Endothelial cell of hepatic sinusoid (primary cell): ENCODE data around the gene ZNF658.
"Not testable (repeated sequence)": the region's sequence is repeated elsewhere in the genome, so short reads cannot be mapped to it uniquely, and the experiment has no call there.

Source experiments
- in situ Hi-C: cut with HindIII; loops from 2 replicates; pipeline ENCODE4 v1.10.0; 2017; ENCODE audit warnings: low sequenced_read_pairs

The ZNF658 gene

DNA sequence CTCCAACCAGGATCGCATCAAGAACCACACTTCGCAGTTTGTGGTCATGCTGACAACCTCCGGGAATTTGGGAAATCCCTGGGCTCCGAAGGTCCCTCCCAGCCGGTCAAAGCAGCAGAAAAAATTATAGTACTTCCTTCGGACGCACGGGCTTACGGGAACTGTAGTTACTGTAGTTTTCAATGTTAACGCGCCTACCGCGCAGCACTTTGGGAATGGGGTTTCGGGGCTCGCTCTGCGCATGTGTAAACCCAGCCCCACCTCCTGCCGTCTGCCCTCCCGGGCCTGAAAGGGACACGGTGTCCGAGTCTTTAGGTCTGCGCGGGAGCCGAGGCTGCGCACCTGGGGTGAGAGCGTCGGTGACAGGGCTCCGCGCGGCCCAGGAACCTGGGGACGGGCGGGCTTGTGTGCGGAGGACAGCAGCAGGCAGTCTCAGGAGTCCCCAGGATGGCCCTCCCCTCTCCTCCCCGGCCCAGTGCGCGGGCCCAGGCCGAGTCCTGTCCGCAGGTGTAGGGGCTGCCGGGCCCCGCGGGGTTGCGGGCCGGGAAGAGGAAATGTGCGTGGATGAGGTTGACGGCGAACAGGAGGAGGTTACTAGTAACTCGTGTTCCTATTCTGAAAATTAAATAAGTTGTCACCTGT is at the start of gene ZNF658:
Gene ZNF658, plus strand, starts transcription at position 236 of the 642 bp plus-strand sequence. CDS start 2,837 bp downstream, outside the sequence.
- in situ Hi-C loops: not testable (repeated sequence)

DNA sequence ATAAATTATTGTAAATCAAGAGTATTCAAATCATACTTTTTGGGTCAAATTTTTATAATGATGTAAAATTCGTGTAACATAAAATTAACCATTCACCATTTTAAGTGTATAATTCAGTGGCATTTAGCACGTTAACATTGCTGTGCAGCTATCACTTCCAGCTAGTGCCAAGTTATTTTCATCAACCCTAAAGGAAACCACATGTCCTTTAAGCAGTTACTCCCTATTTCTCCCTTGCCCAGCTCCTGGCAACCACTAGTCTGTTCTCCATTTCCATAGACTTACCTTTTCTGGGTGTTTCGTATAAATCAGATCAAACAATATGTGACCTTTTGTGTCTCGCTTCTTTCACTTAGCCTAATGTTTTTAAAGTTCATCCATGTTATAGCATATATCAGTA is 38.8 kb upstream of the ZNF658 start:
- in situ Hi-C loops: not testable (repeated sequence)

DNA sequence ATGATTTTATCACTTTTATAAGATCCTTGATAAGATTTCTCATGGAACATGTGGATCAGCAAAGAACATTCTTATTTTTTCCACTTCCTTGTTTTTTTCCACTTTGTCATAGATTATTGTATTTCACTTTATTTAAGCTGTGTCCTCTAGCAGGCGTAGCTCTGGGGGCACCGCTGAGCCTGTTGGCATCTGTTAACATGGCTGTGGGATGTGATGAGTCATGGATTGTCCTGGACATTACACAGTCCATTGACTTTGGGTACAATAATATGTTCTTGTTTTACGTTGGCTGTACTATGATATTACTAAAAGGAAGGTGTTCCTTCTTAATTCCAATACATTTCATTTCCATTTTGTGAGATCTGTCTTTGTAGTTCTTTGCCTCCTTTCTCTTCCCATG is 31.9 kb upstream of the ZNF658 start:
- in situ Hi-C loops: not testable (repeated sequence)

DNA sequence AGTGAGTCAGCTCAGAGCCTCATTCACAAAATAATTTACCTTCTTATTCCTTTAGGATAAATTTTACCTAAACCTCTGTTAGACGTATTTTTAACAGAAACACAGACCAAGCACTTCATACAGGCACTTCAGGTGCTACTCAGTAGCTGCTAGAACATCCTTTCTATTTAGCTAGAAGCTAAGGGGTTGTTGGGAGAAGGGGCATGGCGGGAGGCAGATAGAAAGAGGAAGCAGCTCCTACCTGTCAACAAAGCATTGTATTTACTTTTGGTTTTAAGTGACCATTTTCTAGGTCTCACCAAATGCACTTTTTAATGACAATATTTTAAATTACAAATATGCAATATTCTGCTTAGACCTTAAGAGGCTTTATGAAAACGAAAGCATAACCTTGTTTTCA is 19.9 kb upstream of the ZNF658 start:
- in situ Hi-C loops: not testable (repeated sequence)

DNA sequence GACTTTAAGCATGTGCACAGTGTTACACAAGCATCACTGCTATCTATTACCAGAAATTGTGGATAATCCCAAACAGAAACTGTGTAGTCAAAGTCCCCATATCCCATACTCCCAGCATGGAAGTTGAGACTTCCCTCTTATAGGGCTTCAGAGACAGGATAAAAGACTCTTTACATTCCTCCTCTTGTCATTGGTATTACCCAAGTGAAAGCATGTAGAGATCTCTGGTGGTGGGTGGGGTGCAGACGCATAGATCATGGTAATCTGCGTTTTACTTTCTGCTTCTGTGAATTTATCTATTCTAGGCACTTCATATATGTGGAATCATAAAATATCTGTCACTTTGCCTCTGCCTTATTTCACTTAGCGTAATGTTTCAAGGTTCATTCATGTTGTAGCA is 18.7 kb upstream of the ZNF658 start:
- in situ Hi-C loops: not testable (repeated sequence)

DNA sequence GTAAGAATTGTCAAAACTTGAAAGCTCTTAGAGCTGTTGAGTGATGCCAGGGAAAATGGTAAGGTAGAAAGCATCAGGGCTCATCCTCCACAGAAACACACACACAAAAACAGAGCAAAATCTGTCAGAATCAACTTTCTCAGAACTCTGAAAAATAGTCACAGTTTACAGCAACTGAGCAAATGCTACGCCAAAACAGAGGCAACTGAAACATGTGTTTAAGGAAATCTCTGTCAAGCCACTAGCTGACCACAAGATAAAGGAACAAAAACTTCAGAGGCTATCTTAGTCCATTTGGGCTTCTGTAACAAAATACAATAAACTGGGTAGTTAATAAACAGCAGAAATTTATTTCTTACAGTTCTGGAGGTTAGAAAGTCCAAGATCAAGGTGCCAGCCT is 10.2 kb upstream of the ZNF658 start:
- in situ Hi-C loops: not testable (repeated sequence)

DNA sequence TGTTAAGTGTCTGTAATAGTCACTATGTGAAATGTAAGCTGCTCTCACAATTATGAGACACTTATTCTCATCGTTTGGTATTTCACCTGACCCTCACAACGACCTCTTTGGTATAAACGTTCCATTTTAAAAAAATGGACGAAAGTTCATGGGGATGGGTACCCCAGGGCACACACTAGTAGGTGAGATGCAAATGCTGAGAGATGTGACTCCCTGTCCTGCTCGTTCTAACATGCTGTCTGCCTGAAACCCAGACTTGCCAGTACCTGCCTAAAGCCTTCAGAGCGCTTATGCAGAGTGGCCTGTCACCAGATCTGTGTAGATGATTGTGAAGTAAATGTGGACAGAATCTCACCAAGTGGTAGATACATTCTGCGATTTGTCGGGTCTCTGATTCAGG is 616 bp downstream of the ZNF658 start:
- in situ Hi-C loops: not testable (repeated sequence)

DNA sequence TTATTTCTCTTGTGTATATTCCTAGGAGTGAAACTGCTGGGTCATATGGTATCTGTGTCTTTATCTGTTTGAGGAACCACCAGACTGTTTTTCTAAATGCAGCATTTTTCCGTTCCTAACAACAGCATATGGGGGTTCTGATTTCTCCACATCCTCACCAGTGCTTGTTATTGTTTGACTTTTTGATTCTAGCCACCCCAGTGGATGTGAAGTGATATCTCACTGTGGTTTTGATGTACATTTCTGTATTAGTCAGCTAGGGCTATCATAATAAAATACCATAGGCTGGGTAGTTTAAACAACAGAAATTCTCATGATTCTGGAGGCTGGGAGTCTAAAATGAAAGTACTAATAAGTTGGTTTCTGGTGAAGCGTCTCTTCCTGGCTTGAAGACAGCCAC is 9.0 kb downstream of the ZNF658 start:
- in situ Hi-C loops: not testable (repeated sequence)

DNA sequence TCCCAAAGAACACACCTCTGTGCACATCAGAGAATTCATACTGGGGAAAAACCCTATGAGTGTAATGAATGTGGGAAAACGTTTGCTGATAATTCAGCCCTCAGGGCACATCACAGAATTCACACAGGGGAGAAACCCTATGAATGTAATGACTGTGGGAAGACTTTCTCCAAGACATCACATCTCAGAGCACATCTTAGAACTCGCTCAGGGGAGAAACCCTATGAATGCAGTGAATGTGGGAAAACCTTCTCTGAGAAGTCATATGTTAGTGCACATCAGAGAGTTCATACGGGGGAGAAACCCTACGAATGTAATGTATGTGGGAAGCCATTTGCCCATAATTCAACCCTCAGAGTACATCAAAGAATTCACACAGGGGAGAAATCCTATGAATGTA is 19.5 kb downstream of the ZNF658 start:
- in situ Hi-C loops: not testable (repeated sequence)

DNA sequence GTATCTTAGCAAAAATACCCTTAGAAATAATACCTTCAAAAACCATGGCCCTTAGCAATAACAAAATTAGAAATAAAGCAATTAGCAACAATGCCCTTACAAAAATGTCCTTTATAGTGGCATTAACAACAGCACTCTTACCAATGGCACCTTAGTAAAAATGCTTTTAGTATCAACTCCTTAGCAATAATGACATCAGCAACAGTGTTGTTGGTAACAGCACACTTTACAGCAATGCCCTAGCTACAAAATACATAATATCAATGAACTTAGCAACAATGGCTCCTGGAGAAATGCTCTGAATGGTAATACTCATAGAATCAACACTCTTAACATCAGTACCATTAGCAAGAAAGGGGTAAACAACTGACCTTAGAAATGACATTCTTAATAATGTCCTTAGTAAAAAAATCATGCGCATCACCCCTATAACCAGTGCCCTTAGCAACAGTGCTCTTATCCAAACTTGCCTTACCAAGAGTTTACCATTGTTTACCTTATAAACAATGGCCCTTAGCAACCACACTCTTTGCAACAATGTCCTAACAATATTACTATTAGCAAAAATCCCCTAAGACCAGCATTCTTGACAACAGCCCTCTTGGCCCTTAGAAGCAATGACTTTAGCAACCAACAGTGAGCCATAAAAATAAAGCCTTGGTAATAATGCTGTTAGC is 35.8 kb downstream of the ZNF658 start:
- in situ Hi-C loops: not testable (repeated sequence)

DNA sequence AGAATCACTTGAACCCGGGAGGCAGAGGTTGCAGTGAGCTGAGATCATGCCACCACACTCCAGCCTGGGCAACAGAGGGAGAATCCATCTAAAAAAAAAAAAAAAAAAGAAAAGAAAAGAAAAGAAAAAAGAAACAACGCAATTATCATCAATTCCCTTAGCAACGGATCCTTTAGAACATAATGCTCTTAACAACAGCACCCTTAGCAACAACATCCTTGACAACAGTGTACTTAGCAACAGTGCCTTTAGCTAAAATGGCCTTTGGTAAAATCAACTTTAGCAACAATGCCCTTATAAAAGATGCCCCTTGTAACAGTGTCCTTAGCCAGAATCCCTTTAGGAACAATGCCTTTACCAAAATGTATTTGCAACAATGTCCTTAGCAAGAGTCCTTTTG is 37.1 kb downstream of the ZNF658 start:
- in situ Hi-C loops: not testable (repeated sequence)

DNA sequence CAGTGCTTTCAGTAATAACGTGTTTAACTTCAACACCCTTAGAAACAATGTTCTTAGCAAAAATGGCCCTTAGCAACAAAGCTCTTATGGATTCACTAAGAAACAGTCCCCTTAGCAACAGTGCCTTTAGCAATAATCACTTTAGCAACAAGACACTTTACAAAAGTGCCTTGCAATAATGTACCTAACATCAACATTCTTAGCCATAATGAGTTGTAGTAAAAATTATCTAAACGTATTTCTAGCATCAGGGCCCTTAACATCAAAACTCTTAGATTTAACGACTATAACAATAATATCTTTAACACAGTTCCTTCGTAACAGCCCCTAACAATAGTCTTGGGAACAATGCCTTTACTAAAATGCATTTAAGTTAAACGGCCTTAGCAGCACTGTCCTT is 37.8 kb downstream of the ZNF658 start:
- in situ Hi-C loops: not testable (repeated sequence)

DNA sequence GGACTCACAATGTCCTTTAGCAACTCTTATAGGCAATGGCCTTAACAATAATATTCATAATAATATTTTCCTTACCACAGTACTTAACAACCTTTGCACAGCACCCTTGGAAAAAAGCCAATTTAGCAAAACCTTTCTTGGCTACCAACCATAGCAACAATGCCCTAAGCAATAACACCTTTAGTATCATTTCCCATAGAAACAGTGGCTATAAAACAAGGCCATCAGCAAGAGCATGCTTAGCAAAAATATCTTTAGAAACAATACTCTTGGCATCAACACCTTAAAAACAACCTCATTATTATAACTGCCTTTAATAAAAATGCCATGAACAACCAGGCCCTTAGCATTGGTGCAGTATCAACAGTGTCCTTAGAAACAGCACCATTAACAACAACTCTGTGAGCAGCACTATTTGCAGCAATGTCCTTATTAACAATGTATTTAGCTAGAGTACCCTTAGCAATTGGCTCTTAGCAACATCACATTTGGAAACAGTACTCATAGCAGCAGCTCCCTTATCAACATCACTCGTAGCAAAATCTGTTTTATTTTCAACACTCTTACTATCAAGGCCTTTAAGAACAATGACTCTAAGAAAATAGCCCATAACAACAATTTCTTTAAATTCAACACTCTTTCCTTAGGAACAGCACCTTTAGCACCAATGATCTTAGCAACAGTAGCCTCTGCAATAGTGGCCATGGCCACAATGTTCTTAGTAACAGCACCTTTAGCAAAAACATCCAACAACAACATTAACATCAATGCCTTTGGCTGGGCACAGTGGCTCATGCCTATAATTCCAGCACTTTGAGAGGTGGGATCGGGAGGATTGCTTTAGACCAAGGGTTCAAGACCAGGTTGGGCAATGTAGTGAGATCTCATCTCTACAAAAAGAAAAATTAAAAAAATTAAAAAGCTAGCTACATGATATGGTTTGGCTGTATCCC is 39.6 kb downstream of the ZNF658 start:
- in situ Hi-C loops: not testable (repeated sequence)

DNA sequence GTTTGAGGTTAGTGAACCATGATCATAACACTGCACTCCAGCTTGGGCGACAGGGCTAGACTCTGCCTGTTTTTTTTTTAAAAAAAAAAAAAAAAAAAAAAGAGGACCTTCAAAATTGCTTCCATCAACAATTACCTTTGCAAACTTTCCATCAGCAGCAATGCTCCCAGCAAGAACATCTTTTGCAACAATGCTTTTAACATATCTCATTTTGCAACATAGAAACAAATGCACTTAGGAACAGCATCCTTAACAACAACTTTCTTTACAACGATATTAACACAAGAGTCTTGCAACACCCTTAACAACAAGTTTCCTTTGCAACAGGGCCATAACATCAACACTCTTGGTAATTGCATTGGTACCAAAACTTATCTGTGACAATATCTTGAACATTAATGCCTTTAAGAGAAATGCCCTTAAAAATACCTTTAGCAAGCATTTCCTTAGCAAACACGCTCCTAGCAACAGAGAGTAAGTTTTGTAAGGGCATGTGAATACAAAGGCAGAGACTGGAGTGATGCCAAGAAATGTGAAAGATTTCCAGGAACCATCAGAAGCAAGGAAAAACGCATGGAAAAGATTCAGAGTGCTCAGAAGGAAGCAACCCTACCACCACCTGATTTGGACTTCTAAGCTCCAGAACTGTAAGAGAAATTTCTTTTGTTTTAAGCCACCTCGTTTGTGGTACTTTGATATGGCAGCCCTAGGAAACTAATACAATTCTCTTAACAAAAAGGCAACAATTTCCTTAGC is 42.1 kb downstream of the ZNF658 start:
- in situ Hi-C loops: not testable (repeated sequence)

DNA sequence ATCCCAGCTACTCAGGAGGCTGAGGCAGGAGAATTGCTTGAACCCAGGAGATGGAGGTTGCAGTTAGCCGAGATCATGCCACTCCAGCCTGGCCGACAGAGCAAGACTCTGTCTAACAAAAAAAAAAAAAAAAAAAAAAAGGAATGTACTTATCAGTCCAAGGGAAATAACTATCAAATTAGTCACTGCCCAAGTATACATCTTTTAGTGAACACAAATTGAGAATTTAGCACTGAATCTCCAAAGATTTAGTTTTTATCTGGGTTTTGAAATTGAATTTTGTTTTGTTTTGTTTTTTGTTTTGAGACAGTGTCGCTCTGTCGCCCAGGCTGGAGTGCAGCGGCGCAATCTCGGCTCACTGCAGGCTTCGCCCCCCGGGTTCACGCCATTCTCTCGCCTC is 52.1 kb downstream of the ZNF658 start:
- in situ Hi-C loops: not testable (repeated sequence)
